Measurements from ENCODE around the gene NFE2L2.

DNA sequence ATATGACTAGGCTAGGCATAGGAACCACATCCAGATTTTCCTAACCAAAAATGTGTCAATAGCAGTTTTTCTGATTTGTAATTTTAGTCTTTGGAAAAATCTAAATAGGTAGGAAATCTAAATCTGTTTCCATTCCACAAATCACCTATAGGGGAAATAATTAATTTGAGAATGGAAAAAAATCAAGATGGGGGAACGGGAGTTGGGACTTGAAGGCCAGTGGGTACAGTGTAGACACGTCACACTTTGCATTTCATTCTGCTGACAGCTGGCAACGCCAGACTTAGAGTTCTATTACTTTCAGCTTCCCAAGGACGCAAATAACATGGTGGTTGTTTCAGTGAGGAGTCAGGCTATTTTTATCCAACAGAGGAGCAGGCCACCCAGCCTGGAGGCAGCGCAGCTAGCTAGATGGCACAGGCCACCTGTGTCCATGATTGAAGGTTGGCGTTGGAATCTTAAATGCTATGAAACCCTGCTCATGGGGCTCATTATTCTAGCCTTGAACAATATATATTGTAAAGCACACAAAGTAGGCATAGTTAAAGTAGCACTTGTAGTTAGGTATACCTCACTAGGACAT lies 28.6 kb downstream of the NFE2L2 start:
- TF ChIP-seq, protein P1, sequence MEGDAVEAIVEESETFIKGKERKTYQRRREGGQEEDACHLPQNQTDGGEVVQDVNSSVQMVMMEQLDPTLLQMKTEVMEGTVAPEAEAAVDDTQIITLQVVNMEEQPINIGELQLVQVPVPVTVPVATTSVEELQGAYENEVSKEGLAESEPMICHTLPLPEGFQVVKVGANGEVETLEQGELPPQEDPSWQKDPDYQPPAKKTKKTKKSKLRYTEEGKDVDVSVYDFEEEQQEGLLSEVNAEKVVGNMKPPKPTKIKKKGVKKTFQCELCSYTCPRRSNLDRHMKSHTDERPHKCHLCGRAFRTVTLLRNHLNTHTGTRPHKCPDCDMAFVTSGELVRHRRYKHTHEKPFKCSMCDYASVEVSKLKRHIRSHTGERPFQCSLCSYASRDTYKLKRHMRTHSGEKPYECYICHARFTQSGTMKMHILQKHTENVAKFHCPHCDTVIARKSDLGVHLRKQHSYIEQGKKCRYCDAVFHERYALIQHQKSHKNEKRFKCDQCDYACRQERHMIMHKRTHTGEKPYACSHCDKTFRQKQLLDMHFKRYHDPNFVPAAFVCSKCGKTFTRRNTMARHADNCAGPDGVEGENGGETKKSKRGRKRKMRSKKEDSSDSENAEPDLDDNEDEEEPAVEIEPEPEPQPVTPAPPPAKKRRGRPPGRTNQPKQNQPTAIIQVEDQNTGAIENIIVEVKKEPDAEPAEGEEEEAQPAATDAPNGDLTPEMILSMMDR (IDR thresholded peaks at IDR 0.05): no peak
- TF ChIP-seq ZFX (IDR thresholded peaks at IDR 0.05; ENCODE audit: borderline replicate concordance): no peak

All from 22Rv1 (cell line).